Cerebellar cortex (tissue), 1 donor: Measurements from ENCODE around the gene MRPL17.

ENCODE experiments used
- DNase-seq: peaks from one replicate; pipeline ENCODE4 v3.0.0-alpha.2; 2015; ENCODE audit warnings: low spot score

The MRPL17 gene

GRCh38 chr11:6682591-6682935 lies 577 bp downstream of the MRPL17 start:
- no peak for DNase-seq

- DNase-seq = no peak
Observed at GRCh38 chr11:6681949-6682348, 1.2 kb downstream of the MRPL17 start.

GRCh38 chr11:6681505-6681904 lies 1.6 kb downstream of the MRPL17 start:
- DNase-seq = no peak

- DNase-seq = no peak
Observed at GRCh38 chr11:6677018-6677417, 6.1 kb downstream of the MRPL17 start.

- DNase-seq = no peak
Observed at GRCh38 chr11:6674862-6675261, 8.3 kb downstream of the MRPL17 start.

- DNase-seq = no peak
Observed at GRCh38 chr11:6674219-6674597, 8.9 kb downstream of the MRPL17 start.

GRCh38 chr11:6673523-6674218 lies 9.5 kb downstream of the MRPL17 start:
- no peak for DNase-seq

- no peak for DNase-seq
Observed at GRCh38 chr11:6671991-6672390, 11.1 kb downstream of the MRPL17 start.

- DNase-seq = no peak
Observed at GRCh38 chr11:6670202-6670830, 12.8 kb downstream of the MRPL17 start.

- DNase-seq = peak; percentile 11
Observed at GRCh38 chr11:6667733-6668374, 15.3 kb downstream of the MRPL17 start.

GRCh38 chr11:6666302-6667183 lies 16.6 kb downstream of the MRPL17 start:
- DNase-seq = no peak

- DNase-seq = no peak
Observed at GRCh38 chr11:6664551-6664950, 18.6 kb downstream of the MRPL17 start.

- DNase-seq = no peak
Observed at GRCh38 chr11:6663794-6664469, 19.2 kb downstream of the MRPL17 start.

GRCh38 chr11:6660712-6661111 lies 22.4 kb downstream of the MRPL17 start:
- no peak for DNase-seq

GRCh38 chr11:6658647-6659046 lies 24.5 kb downstream of the MRPL17 start:
- no peak for DNase-seq

GRCh38 chr11:6657346-6657745 lies 25.8 kb downstream of the MRPL17 start:
- no peak for DNase-seq

GRCh38 chr11:6656936-6657335 lies 26.2 kb downstream of the MRPL17 start:
- no peak for DNase-seq

- no peak for DNase-seq
Observed at GRCh38 chr11:6656584-6656915, 26.6 kb downstream of the MRPL17 start.

GRCh38 chr11:6655790-6656583 lies 27.2 kb downstream of the MRPL17 start, which contains the start of gene DCHS1:
Gene DCHS1, minus strand, starts transcription at chr11:6655809. Its CDS starts 14,196 bp downstream, at chr11:6641613.
- no peak for DNase-seq

GRCh38 chr11:6655020-6655789 lies 27.9 kb downstream of the MRPL17 start:
- DNase-seq = no peak
